ENCODE data around the gene NCKAP5.
A peak's percentile ranks its signal among the peaks of the same experiment; 100 is the strongest.

The NCKAP5 gene

DNA sequence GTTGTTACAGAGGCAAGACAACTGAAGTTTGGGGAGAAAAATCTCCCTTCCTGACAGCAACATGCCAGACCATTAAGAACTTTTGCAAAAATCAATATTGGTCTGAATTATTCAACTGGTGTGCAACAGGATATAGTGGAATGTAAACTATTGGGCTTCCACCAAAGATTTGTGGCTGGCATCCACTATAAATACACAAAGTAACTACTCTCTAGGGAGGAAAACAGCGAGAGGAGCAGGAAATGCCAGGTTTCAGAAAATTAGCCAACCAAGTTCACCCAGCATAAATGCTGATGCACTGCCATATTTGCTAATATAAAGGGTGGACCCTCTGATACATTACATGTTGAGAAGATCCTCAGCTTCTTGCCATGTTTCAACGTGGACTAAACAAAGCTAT lies 630.6 kb downstream of the NCKAP5 start:
- DNase-seq (ENCODE audit: low spot score): no peak

DNA sequence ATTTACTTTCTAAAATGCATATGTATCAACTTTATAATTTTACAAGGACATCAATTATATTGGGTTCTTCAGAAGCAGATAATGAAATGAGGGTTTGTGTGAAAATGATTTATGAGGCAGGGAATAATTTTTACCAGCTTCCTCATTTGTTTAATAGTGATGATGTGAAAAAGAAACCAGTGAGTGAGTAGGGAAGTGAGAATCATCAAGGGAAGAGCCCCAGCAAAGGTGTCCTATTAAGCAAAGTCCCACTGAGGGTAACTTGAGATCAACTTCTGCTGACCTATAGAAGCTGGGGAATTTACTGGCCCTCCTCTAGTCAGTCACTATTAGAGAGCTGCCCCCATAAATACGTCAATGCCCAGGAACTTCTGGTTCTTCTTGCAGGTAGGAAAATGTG lies 631.5 kb downstream of the NCKAP5 start:
- DNase-seq (ENCODE audit: low spot score): no peak

DNA sequence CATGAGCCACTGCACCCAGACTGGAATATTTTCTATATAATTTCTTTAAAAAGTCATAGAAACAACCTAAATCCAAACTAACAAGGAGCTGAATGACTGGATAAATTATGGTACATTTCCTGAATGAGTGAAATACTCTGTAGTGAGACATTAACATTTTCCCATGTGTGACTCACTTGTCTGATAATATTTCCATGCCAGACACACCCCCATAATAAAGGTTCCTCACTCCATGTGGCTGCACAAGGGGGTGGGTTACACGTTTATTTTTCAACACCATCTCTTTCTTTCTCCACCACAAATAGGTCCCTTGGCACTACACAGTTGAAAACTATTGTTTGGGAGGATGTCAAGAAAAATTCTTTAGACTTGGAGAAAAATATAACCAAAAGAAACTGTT lies 632.0 kb downstream of the NCKAP5 start:
- DNase-seq (ENCODE audit: low spot score): no peak

DNA sequence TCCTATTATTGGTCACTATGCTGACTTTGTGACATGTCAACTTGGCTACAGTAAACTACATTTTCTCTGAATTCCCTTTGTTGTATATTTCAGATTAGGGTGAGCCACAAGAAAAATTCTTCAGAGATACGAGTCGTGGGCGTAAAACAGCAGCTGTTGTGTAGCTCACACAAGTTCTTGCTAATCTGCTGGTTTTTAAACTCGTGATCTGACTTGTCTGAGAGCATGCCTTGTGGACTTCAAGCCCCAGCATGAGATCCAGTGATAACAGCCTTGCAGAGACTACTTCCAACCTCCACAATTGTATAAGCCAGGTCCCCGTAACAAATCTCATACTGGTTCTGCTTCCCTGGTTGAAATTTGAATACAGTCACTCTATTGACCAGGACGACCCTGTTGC lies 638.5 kb downstream of the NCKAP5 start:
- DNase-seq (ENCODE audit: low spot score): no peak

DNA sequence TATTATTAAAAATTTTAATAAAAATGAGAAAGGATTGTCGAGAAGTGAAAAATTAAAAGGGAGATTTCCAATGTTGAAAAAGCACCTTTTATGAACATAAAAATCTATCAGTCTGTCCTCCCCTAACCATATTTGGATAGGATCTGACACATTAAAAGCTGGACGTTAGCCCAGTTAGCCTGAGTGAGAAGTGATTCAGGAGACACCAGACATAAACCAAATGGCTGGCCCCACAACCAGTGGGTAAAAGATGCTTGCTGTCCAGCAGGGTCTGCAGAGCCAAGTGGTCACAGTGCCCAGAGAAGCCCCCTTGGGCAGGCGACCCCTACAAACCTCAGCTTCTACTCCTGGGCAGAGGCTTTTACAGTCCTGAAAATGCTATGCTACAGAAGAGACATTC lies 644.5 kb downstream of the NCKAP5 start:
- DNase-seq (ENCODE audit: low spot score): no peak

DNA sequence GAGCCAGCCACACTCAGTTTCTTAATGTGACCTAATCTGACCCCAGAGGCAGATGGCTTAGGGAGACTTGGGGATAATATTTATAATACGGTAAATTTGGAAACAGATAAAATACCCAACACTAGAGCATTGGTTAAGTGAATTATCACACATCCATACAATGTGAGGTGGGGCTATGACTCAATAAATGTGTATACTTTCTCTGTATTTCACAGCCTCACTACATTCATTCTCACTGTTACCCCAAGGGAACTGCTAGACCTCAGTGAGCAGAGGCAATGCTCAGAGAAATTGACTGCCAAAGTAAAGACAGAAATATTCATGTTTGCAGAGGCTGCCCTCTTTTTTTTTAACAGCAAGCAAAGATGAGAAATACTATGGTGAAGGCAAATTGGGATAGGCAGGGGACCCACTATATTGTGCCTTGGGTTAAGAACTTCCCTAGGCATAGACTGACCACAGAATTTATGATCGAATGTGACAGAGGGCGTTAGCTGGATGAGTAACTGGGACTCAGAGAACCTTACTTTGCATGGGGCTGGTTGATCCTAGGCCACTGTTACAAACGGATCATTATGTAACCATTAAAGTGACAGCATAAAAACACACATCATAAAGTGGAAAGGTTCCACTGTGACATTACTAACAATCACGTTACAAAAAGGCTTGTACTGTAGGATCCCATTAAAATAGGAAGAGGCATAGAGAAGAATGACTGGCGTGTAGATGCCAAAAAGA lies 652.3 kb downstream of the NCKAP5 start:
- DNase-seq (ENCODE audit: low spot score): peak; percentile 51

DNA sequence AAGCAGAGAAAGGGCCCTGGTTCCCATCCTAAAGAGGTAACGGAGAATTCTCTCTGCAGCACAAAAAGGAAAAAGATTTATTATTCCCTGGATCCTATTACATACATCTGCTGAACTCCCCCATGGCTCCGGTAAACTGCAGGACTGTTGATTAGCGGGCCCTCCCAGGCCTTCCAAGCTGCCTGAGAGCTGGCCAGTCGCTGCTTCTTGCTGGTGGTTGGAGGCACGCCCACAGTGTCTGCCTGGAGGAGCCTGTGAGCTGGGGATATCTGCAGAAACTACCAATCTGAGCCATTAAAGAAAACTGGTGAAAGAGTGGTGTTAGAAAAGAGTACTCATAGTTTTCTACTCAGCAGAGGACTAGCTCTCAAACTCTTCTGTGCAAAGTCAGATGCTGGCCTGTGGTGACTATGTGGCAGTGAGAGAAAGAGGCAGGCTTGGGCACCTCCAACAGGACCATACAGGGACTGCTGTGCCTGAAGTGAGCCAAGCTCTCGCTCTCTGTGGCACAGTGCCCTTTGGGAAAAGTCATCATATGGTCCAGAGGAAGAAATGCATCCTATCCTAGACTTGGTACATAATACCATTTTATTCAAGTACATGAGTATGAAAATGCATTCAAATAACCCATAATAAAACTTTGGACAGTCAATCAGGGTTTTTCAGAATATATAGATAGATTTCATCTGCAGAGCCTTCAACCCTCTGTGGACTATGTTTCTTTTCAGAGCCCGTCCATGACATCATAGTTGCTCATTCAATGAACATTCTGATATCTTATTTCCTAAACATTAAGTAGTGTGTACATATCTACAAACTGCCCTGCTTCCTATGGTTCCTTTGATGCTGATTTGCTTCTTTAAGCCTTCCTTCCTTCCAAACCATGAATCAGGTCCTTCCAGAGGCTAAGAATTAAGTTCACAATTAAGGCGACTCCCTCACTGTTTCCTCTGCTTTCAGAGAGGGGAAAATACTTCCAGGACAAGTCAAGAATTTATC lies 656.2 kb downstream of the NCKAP5 start:
- DNase-seq (ENCODE audit: low spot score): no peak

DNA sequence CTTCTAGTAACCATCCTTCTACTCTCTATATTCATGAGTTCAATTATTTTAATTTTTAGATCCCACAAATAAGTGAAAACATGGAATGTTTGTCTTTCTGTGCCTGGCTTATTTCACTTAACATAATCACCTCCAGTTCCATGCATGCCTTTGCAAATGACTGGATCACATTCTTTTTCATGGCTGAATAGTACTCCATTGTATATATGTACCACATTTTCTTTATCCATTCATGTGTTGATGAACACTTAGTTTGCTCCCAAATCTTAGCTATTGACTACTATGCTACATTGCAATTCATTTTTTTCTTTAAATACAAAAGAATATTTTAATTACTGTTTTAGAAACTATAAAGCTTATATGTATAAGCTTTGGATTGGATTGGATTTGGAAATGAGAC lies 657.8 kb downstream of the NCKAP5 start:
- DNase-seq (ENCODE audit: low spot score): no peak

DNA sequence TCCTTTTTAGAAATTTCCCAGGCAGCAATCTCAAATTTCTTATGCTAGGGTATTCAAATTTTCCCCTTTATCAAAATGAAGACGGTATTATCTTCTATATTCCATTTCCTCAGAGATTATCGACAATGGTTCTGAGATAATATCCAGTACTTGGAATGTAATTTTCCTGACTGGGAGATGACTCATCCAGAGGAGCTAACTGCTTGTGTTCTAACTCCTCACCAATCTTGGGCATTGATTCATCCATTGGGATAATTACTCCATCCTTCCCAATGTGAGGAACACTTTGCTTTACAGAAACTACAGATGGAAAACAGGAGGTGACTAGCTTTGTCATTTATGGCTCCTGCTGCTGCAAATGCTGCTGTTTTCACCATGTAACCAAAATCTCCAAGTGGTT lies 658.8 kb downstream of the NCKAP5 start:
- DNase-seq (ENCODE audit: low spot score): no peak

DNA sequence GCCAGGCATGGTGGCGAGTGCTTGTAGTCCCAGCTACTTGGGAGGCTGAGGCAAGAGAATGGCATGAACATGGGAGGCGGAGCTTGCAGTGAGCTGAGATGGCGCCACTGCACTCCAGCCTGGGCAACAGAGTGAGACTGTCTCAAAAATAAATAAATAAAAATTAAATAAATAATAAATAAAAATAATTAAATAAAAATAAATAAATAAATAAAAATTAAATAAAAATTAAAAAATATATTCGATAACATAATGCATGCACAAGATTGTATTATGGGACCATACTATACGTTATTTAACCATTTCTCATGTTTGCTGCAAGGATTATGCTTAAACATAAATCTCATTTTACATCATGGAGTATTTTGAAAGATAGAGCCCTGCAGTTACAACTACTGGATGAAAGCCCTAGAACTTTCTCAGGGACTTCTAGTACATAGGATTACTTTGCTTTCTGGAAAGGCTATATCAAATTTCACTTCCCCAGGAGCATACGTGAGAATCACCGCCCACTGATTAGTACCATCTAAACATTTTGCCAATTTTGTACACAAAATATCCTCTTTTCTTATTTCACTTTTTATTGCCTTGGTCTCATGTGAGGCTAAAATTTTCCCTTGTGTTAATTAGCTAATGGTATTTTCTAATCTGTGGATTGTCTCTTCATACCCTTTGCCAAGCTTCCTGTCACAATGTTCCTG lies 664.0 kb downstream of the NCKAP5 start:
- DNase-seq (ENCODE audit: low spot score): no peak

DNA sequence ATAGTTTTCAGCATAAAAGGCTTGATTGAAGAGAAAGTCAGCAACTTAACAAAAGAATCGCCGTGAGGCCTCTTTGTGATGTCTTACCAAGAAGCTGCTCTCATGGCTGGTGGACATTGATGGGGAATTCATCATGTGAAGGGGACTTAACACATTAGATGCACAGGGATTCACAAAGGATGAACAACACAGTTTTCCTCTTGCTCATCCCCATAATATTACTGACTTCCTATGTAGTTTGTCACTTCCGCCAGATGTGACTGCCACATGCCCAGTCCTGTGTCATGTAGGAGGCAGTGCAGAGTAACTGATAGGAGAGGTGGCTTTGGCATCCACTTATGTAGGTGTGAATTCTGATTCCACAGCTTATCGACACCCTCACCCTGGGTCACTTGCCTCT lies 665.6 kb downstream of the NCKAP5 start:
- no peak for DNase-seq (ENCODE audit: low spot score)

DNA sequence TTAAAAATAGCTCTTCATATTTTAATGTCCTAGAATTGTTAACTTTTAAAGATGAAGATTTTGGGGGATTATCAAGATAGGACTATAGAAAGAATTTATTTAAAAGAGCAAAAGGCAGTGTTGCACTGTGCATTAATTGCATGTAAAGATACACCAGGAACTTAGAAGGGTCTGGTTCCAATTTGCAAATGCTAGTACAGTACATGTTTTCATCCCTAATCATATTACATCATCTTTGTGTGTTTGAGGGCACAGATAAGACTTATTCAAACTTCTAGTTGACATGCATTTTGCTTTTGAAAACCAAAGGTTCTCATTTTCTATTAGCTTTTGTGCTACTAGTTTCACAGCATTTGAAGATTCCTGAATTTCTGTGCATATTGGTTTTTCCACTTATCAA lies 666.6 kb downstream of the NCKAP5 start:
- DNase-seq (ENCODE audit: low spot score): no peak

DNA sequence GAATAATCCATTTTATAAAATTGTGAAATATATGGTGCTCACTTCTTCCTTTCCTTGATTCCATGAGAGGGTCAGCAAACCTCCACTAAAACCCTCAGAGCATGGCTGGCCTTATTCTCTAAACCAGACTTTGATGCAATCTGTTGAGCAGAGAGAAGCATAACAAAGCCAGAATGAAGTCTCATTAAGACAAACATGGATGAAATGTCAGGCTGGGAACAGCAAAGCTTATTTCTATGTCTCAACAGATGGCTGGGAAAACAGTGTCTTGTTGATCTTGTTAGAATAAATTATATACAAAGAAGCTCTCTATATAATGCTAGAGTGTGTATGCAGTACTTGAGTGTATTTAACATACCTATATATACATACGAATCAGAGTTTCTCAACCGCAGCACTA lies 671.2 kb downstream of the NCKAP5 start:
- no peak for DNase-seq (ENCODE audit: low spot score)

DNA sequence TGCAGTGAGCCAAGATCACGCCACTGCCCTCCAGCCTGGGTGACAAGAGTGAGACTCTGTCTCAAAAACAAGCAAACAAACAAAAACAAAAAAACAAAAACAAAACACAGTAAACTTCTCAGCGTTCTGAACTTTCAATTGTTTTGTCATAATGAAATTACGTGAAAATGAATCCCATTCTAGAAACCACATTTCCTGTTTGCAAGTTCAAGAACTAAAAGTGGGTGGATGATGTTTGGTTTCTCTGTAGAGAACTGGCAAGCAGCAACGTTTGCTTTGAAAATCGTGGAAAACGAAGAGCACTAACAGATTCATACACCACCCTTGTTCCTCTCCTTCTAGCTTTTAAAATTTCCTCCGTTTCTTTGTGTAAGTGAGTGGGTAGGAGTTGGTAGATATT lies 672.2 kb downstream of the NCKAP5 start:
- no peak for DNase-seq (ENCODE audit: low spot score)

DNA sequence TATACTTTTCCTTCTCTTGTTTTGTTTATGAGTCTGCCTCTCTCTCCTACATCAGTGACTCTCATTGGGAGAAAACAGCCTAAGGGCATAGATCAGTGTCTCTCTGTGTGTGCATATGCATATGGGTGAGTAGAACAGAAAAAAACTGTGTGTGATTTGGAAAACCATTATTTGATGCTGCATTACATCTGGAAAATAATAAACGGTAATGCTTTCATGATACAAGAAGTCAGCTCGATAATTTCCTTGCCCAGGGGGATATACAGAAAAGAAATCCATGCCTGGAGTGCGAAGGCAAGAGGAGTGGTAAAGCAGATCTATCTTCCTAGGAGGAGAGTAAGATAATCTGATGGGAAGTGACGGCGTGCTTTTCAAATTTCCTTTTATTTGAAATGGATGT lies 676.8 kb downstream of the NCKAP5 start:
- no peak for DNase-seq (ENCODE audit: low spot score)

DNA sequence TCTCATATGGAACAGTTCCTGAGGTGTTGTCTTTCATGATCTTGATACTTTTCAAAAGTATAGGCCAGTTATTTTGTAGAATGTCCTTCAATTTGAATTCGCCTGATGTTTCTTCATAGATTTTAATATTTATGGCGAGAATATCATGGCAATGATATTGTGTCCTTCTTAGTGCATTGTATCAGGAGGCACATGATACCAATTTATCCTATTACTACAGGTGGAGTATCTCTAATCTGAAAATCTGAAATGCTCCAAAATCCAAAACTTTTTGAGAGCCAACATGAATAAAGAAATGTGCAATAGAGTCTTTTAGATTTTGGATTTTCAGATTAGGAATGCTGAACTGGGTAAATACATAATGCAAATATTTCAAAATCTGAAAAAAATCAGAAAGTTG lies 681.7 kb downstream of the NCKAP5 start:
- no peak for DNase-seq (ENCODE audit: low spot score)

DNA sequence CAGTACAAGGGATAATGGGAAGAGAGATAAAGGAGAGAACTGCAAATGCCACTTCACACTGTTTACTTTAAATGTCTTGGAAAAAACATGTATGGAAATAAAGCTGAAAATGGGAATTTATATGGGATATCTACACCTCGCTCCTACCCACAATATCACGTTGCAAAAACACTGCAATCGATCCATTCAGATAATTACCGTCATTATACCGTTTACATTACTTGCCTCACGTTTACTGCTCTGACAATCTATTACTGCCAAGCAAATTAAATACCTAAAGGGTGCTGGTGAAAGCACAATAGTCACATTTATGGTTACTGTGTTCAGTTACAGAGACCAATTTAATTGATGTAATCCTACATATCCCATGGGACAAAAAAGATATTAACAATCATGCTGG lies 683.6 kb downstream of the NCKAP5 start:
- no peak for DNase-seq (ENCODE audit: low spot score)

DNA sequence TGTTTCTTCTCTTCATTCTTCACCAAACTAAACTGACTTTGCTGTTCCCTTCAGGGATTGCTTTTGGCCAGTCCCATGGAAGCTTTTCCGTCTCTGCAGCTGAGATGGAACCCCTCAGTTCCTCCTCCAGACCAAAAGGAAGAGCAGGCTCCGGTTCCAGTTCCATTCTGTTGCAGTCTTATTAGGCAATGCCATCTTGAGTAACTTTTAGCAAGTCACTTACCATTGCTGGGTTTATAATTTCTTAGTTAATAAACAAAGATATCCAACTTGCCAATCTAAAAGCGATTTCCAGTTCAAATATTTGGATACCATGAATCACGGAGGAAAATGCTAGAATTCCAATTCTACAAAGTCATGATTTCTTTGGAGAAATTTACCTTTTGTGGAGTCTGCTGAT lies 684.0 kb downstream of the NCKAP5 start:
- no peak for DNase-seq (ENCODE audit: low spot score)

DNA sequence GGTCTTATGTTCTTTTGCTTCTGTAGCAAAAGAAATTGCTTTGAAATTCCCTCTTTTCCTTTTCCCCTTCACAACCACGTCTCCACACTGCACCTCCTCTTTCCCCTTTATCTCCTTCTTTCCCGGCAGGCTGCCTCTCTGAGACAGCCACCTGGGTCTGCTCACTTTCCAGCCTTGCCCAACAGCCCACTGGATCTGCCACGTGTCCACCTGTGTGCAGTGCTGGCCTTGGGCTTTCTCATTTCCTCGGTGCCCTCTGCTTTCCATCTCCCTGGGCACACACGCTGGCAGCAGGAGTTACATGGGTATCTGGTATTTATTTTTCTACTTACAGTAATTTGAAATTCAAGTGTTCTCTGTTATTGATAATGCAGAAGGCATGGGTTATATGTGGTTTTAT lies 684.8 kb downstream of the NCKAP5 start:
- no peak for DNase-seq (ENCODE audit: low spot score)

DNA sequence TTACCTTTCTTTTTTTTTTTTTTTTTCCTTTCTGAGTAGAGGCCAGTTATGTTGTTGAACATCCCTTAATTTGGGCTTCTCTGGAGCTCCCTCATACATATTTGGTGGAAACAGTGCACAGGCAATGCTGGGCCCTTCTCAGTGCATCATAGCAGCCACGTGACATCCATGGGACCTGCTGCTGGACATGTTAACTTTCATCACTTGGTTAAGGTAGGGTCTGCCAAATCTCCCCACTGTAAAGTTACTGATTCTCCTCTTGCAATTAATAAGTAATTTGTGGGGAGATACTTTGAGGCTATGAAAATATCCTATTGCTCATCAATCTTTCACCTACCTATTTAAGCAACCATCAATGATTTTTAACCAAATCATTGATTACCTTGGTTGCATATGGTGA lies 686.7 kb downstream of the NCKAP5 start:
- DNase-seq (ENCODE audit: low spot score): no peak

DNA sequence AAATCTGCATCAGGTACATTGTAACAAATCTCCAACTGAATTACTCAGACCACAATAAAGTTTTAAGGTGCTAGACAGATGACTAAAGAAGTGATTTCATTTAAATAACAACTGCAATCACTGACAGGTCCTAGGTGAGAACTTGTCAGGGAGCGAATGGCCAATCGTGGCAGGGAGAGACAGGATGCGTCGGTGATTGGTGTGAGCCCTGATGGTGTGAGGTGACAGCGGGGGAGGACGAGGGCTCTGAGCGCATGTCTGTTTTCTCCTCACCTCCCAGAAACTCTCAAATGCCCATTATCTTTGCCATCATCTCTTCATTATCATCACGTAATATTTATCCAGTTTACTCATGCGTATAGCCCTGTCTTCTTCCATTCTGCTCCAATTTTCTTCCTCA lies 690.3 kb downstream of the NCKAP5 start:
- no peak for DNase-seq (ENCODE audit: low spot score)

DNA sequence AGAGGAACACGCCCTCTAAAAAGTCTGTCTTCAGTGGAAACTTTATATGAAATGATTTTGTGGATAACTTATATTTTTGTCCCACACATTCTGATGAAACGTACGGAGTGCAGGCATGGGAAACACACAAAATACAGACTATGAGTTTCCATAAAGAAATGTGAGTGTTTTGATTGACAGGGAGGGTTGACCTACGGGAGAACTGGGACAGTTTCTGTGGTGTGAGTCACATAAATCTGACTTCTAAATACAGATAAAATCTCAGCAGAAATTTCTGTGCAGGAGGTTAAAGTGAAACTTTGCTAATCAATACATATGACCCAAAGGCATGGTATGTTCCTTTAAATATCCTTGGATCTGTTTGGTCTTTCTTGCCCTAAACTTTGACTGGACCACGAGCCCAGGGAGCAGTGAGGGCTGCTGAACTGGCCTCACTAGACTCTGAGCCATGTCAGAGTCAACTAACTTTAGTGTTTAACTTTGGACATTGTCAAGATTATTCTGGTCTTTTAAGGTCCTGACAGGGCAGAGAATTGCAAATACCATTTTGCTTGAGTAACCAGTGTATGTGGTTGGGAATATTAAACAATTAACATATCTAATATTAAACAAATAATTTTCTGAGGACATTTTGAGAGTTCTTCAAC lies 691.4 kb downstream of the NCKAP5 start:
- DNase-seq (ENCODE audit: low spot score): no peak

Data from SW480 (cell line).